Neural progenitor cell (in vitro differentiated cells): ENCODE data around the gene RPL18. TPM values are rescaled to one million over a fixed set of nuclear protein-coding genes. Genes with fewer than 3 reads are reported as not detected.
"Not testable (repeated sequence)": the region's sequence is repeated elsewhere in the genome, so short reads cannot be mapped to it uniquely, and the experiment has no call there.

Experiments
- DNase-seq: peaks from one replicate; pipeline ENCODE4 v3.0.0-alpha.2; 2016; ENCODE audit warnings: low spot score
- H2AFZ ChIP-seq: fragments of 200-600 bp; sonication (generic); replicated peaks from 2 replicates; pipeline ENCODE4 v1.6.1; 2016; ENCODE audit warnings: antibody characterized with exemption
- H3F3A ChIP-seq: fragments of 200-600 bp; sonication (generic); 2 replicates; pipeline ENCODE4 v1.6.1; 2016; ENCODE audit warnings: antibody characterized with exemption, low read depth
- H3K27ac ChIP-seq: fragments of 200-600 bp; sonication (generic); 2 replicates; pipeline ENCODE4 v1.5.1; 2016; ENCODE audit warnings: mild to moderate bottlenecking
- H3K27me3 ChIP-seq: fragments of 200-600 bp; sonication (generic); 2 replicates; pipeline ENCODE4 v1.6.1; 2016; ENCODE audit warnings: mild to moderate bottlenecking, moderate library complexity
- H3K36me3 ChIP-seq: fragments of 200-600 bp; sonication (generic); 2 replicates; pipeline ENCODE4 v1.5.1; 2016
- H3K4me1 ChIP-seq: fragments of 200-600 bp; sonication (generic); 2 replicates; pipeline ENCODE4 v1.6.1; 2016; ENCODE audit warnings: mixed run types
- H3K4me2 ChIP-seq: fragments of 200-600 bp; sonication (generic); 2 replicates; pipeline ENCODE4 v1.6.1; 2016
- H3K4me3 ChIP-seq: fragments of 200-600 bp; sonication (generic); 2 replicates; pipeline ENCODE4 v1.5.1; 2016
- H3K79me2 ChIP-seq: fragments of 200-600 bp; sonication (generic); 2 replicates; pipeline ENCODE4 v1.6.1; 2016; ENCODE audit warnings: low read depth
- H3K9ac ChIP-seq: fragments of 200-600 bp; sonication (generic); 2 replicates; pipeline ENCODE4 v1.6.1; 2016
- H3K9me3 ChIP-seq: fragments of 200-600 bp; sonication (generic); 2 replicates; pipeline ENCODE4 v1.5.1; 2016; ENCODE audit warnings: low read depth
- H4K20me1 ChIP-seq: fragments of 200-600 bp; sonication (generic); 2 replicates; pipeline ENCODE4 v1.6.1; 2016; ENCODE audit warnings: low read depth
- H3K27ac Mint-ChIP-seq: 3 replicates; pipeline ENCODE4 v1.8.0; 2021; ENCODE audit warnings: mixed read lengths
- H3K27me3 Mint-ChIP-seq: 2 replicates; pipeline ENCODE4 v1.8.0; 2022; ENCODE audit warnings: low read depth, mild to moderate bottlenecking, inconsistent platforms, moderate library complexity, mixed read lengths; ENCODE audit not compliant: insufficient read depth
- H3K36me3 Mint-ChIP-seq: 3 replicates; pipeline ENCODE4 v1.8.0; 2021; ENCODE audit warnings: mixed read lengths
- H3K4me1 Mint-ChIP-seq: 3 replicates; pipeline ENCODE4 v1.8.0; 2021; ENCODE audit warnings: mixed read lengths
- H3K4me3 Mint-ChIP-seq: 3 replicates; pipeline ENCODE4 v1.8.0; 2021; ENCODE audit warnings: mild to moderate bottlenecking, moderate library complexity, mixed read lengths
- H3K9me3 Mint-ChIP-seq: 3 replicates; pipeline ENCODE4 v1.8.0; 2020; ENCODE audit warnings: mixed read lengths
- EZH2 ChIP-seq: fragments of 200-600 bp; sonication (generic); IDR thresholded peaks from 2 replicates; pipeline ENCODE4 v1.6.1; 2017; ENCODE audit warnings: antibody characterized with exemption, mild to moderate bottlenecking, moderate library complexity
- EZH2phosphoT487 ChIP-seq: fragments of 200-600 bp; sonication (generic); IDR thresholded peaks from 2 replicates; pipeline ENCODE4 v1.6.1; 2017; ENCODE audit warnings: antibody characterized with exemption
- total RNA-seq: library from RNA; depleted of rRNA; stranded (reverse); fragments of >200 nt; gene quantifications from 2 replicates; pipeline ENCODE4 v1.2.3, GENCODE V29; 2015; ENCODE audit warnings: low replicate concordance
- TF ChIP-seq, protein P1 (sequence below): fragments of 200-600 bp; sonication (generic); IDR thresholded peaks from 2 replicates; pipeline ENCODE4 v1.5.1; 2017; ENCODE audit warnings: antibody characterized with exemption, mild to moderate bottlenecking

The RPL18 gene
- total RNA-seq, 1 donor from 2014 or later = 1,962 TPM

DNA sequence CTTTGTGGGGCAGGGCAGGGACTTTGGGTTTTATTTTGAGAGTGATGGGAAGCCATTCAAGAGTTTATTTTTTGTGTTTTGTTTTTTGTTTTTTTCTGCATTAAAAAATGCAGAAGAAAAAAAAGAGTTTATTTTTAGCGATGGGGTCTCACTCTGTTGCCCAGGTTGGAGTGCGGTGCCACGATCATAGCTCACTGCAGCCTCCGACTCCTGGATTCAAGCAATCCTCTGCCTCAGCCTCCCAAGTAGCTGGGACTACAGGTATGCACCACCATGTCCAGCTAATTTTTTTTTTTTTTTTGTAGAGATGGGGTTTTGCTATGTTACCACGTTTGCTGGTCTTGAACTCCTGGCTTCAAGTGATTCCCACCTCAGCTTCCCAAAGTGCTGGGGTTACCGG, 39.5 kb upstream of the RPL18 start:
- peaks cover 7% of the 10 kb centered on the region for H3K27me3 Mint-ChIP-seq
- no peak overlapping the region for H3K27ac ChIP-seq
- no peak overlapping the region for H2AFZ ChIP-seq
- peak overlapping the region; percentile 5 for H3K4me3 Mint-ChIP-seq
- peaks cover 21% of the 10 kb centered on the region for H3K4me1 Mint-ChIP-seq
- peaks cover 7% of the 10 kb centered on the region for H3K4me1 ChIP-seq
- no peaks in the 10 kb centered on the region for H3K79me2 ChIP-seq
- peaks cover 10% of the 10 kb centered on the region for H3F3A ChIP-seq
- DNase-seq = no peak
- no peak overlapping the region for H3K4me3 ChIP-seq
- H3K9me3 Mint-ChIP-seq = peaks cover 2% of the 10 kb centered on the region
- no peaks in the 10 kb centered on the region for H3K27me3 ChIP-seq
- TF ChIP-seq EZH2phosphoT487 (no peak), EZH2 (no peak)
- TF ChIP-seq, protein P1, sequence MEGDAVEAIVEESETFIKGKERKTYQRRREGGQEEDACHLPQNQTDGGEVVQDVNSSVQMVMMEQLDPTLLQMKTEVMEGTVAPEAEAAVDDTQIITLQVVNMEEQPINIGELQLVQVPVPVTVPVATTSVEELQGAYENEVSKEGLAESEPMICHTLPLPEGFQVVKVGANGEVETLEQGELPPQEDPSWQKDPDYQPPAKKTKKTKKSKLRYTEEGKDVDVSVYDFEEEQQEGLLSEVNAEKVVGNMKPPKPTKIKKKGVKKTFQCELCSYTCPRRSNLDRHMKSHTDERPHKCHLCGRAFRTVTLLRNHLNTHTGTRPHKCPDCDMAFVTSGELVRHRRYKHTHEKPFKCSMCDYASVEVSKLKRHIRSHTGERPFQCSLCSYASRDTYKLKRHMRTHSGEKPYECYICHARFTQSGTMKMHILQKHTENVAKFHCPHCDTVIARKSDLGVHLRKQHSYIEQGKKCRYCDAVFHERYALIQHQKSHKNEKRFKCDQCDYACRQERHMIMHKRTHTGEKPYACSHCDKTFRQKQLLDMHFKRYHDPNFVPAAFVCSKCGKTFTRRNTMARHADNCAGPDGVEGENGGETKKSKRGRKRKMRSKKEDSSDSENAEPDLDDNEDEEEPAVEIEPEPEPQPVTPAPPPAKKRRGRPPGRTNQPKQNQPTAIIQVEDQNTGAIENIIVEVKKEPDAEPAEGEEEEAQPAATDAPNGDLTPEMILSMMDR = no peak
- H3K27ac Mint-ChIP-seq = no peak overlapping the region
- H3K4me2 ChIP-seq = no peak overlapping the region
- H4K20me1 ChIP-seq = no peaks in the 10 kb centered on the region
- H3K36me3 ChIP-seq = no peaks in the 10 kb centered on the region
- no peak overlapping the region for H3K9ac ChIP-seq
- H3K9me3 ChIP-seq = no peaks in the 10 kb centered on the region
- H3K36me3 Mint-ChIP-seq = no peaks in the 10 kb centered on the region

DNA sequence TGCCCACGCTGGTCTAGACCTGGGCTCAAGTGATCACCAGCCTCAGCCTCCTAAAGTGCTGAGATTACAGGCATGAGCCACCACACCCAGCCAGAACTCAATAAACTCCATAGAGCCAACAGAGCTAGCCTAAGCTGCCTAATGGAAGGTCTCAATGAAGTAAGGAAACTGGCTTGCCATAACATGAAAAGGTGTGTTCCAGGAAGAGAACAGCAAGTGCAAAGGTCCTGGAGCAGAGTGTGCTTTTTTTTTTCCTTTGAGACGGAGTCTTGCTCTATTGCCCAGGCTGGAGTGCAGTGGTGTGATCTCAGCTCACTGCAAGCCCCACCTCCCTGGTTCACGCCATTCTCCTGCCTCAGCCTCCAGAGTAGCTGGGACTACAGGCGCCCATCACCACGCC, 38.9 kb upstream of the RPL18 start:
- H3K36me3 ChIP-seq, H3K4me1 ChIP-seq, H3K4me3 ChIP-seq, H3K9me3 Mint-ChIP-seq, H3F3A ChIP-seq, H3K27me3 ChIP-seq, H3K27ac Mint-ChIP-seq, H3K9ac ChIP-seq, H3K9me3 ChIP-seq, H3K27ac ChIP-seq, H2AFZ ChIP-seq, DNase-seq, H3K4me3 Mint-ChIP-seq, H3K4me2 ChIP-seq, H3K36me3 Mint-ChIP-seq, H3K27me3 Mint-ChIP-seq, H4K20me1 ChIP-seq, H3K79me2 ChIP-seq: not testable (repeated sequence)
- H3K4me1 Mint-ChIP-seq = peaks cover 21% of the 10 kb centered on the region

DNA sequence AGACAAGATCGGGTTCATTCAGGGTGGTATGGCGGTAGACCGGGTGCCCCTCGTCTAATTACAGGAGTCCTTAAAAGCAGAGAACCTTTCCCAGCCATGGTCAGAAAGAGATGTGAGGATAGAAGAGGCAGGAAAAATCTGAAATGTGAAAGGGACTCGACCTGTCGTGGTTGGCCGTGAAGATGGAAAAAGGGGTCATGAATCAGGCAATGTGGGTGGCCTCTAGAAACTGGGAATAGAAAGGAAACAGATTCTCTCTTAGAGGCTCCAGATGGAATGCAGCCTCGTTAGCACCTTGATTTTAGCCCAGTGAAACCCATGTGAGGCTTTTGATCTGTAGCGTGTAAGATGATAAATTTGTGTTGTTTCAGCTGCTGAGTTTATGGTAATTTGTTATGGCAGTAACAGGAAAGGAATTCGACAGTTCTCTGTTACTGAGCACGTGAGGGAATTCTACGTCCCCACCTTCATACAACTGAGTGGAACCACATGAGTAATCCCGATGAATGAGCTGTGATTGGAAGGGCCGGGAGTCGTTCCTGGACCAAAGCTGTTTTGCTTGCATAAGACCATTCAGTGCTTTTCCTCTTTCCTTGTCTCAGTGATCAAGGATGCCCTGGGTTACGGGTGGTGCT, 38.0 kb upstream of the RPL18 start:
- Mint-ChIP-seq H3K27me3 (peaks cover 4% of the 10 kb centered on the region), H3K4me3 (no peak overlapping the region), H3K9me3 (no peaks in the 10 kb centered on the region), H3K4me1 (peaks cover 25% of the 10 kb centered on the region), H3K27ac (no peak overlapping the region), H3K36me3 (no peaks in the 10 kb centered on the region)
- Histone ChIP-seq H3K4me1 (peaks cover 7% of the 10 kb centered on the region), H3K9me3 (no peaks in the 10 kb centered on the region), H2AFZ (peak overlapping the region; percentile 61), H3K27ac (no peak overlapping the region), H3K79me2 (no peaks in the 10 kb centered on the region), H3K4me2 (no peak overlapping the region), H3K36me3 (no peaks in the 10 kb centered on the region), H3F3A (peaks cover 10% of the 10 kb centered on the region), H3K4me3 (no peak overlapping the region), H4K20me1 (no peaks in the 10 kb centered on the region), H3K27me3 (no peaks in the 10 kb centered on the region), H3K9ac (no peak overlapping the region)
- no peak for DNase-seq
- TF ChIP-seq, protein P1 = no peak

DNA sequence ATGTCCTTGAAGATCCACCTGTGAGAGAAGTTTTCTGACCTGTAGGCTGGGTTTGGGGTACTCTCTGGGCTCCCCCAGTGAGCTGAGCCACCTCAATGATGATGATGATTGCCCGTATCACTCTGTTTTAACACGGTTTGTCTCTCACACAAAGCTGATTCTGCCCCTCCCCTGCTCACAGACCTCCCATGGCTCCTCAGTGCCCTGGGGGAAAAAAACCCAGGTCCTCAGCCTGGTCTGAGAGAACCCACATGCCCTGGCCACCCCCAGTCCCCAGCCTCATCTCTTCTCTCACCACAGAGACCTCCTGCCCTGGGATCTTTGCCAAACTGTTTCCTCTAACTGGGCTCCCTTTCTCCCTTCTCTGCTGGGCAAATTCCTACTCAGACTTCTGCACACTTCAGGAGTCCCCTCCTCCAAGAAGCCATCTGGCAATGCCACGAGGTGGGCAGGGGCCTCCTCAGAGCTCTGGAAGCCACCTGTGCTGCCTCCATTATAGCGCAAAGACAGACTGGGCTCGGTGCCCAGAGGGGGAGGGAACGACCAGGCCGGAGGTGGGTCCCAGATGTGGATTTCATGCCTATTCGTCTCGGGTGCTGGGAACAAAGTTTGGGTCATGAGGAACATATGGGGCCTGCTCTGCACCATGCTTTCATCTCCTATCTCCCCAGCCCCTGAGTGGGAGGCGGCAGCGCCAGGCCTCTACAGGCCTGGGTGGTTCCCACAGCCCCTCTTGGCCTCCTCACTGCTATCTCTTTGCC, 35.5 kb upstream of the RPL18 start:
- Histone ChIP-seq H3K4me2 (no peak overlapping the region), H3K27me3 (no peaks in the 10 kb centered on the region), H3K9ac (no peak overlapping the region), H3K9me3 (no peaks in the 10 kb centered on the region), H3K4me3 (no peak overlapping the region), H3K36me3 (no peaks in the 10 kb centered on the region), H4K20me1 (no peaks in the 10 kb centered on the region), H3F3A (peaks cover 10% of the 10 kb centered on the region), H3K27ac (no peak overlapping the region), H3K79me2 (no peaks in the 10 kb centered on the region), H3K4me1 (peaks cover 7% of the 10 kb centered on the region), H2AFZ (peak overlapping the region; percentile 42)
- Mint-ChIP-seq H3K4me1 (peaks cover 18% of the 10 kb centered on the region), H3K9me3 (no peaks in the 10 kb centered on the region), H3K4me3 (peak overlapping the region; percentile 43), H3K36me3 (no peaks in the 10 kb centered on the region), H3K27ac (peak overlapping the region; percentile 85), H3K27me3 (peaks cover 4% of the 10 kb centered on the region)
- DNase-seq = no peak
- TF ChIP-seq EZH2 = no peak
- TF ChIP-seq, protein P1 = no peak
- TF ChIP-seq EZH2phosphoT487 = no peak
